ENCODE measurements around the gene NEK3.
"Not testable (repeated sequence)": the region's sequence is repeated elsewhere in the genome, so short reads cannot be mapped to it uniquely, and the experiment has no call there.

NEK3 gene

DNA sequence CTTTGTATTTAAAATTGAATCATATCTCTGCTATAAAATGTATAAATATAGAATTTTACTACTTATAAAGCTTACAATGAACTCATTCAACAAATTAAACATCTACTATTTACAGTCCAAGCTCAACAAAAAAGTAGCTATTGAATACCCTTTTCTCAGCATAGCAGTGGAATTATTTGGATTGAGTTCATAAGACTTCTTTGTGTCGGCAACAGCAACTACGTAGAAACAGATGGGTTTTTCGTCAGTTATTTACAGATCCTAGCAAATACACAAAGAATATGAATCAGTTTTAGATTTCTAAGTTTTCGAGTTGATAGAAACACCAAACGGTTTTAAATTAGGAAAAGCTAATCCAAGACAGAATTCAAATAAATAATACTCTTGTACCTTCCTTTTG lies 10.4 kb upstream of the NEK3 start:
- no peak for DNase-seq

DNA sequence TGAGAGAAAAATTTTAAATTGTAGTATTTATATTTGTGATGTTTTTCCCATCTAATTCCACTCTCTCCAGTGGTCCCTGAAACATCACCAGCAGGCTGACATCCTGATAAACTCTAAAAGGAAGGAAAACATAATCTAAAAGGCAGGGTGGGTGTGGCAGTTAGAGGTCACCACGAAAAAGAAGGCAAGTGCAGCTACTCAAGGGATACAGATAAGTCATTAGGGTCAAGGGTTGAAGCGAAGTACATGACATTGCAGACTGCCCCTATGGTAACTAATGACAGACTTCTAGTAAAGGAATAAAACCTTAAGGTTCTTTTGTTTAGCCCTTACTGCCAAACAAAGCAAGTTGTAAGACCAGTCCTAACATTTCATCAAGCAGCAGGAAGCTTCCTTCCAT lies 6.0 kb upstream of the NEK3 start:
- DNase-seq = no peak

DNA sequence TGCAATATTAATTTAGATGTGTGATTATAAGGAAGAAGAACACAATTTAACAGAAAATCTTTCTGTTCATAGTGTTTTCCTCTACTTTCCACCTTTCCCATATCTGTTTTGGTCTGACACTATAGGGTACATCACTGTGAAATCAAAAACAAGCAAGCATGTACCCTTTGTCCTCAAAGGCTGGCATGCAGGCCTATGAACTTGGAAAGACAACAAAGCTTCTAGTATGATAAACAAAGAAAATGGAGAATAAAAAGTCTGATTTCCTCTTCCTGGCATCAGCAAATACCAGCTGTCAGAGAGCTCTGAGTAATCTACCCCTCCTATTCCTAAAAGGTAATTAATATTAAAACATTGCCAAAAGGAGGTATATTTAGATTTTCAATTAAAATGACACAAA lies 5.6 kb upstream of the NEK3 start:
- no peak for DNase-seq

DNA sequence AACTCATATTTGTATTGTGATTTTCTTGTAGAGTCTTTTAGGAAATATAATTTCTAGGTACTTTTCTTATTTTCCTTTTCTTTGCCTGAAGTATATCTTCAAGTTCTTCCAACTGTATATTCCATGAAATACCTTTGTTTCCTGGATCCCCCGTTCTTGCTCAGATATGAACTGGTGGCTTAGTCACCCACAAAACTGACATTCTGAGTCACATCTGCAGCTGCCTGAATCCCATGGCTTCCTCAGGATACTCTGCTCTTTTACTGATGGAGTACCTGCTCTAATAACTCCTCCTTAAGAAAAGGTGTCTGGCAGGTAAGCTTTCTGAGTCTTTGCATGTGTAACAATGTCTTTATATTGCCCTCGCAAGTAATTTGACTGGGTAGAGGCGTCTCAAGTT lies 4.5 kb upstream of the NEK3 start:
- DNase-seq = not testable (repeated sequence)

- no peak for DNase-seq
These were observed 3.1 kb upstream of the NEK3 start for GRCh38 chr13:52162279-52163101.

DNA sequence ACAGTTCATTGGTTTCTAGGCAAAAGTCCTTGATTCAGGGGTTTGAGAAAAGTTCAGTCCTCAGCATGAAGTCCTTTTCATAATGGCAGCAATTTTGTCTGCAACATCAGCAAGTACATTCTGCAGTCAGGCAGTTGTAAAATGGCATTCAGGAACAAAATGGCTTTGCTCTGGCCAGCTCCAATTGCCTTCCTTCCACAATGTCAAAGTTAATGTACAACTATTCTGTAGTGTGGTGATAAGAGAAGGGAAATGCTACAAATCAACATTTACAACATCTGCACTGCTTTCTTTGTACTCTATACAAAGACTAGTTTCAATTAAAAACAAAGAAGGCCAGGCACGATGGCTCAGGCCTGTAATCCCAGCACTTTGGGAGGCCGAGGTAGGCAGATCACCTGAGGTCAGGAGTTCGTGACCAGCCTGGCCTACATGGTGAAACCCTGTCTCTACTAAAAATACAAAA lies 1.8 kb upstream of the NEK3 start:
- no peak for DNase-seq

GRCh38 chr13:52160506-52160905 lies 1.1 kb upstream of the NEK3 start:
- DNase-seq = no peak

DNA sequence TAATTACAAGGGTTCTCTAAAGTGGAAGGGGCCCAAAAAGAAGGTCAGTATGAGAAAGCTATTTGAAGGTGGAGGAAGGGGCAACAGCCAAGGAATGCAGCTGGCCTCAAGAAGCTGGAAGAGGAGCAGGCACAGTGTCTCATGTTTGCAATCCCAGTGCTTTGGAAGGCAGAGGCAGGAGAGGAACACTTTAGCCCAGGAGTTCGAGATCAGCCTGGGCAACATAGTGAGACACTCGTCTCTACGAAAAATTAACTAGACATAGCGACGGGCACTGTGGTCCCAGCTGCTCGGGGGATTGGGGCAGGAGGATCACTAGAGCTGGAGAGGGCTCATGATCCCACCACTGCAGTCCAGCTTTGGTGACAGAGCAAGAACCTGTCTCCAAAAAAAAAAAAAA lies 656 bp upstream of the NEK3 start:
- DNase-seq = no peak

- no peak for DNase-seq
These were observed 703 bp downstream of the NEK3 start for GRCh38 chr13:52158629-52159158.

- DNase-seq = no peak
These were observed 2.6 kb downstream of the NEK3 start for GRCh38 chr13:52156724-52157261.

GRCh38 chr13:52155177-52155576 lies 4.2 kb downstream of the NEK3 start:
- DNase-seq = no peak

- no peak for DNase-seq
These were observed 12.2 kb downstream of the NEK3 start for GRCh38 chr13:52147225-52147624.

- no peak for DNase-seq
These were observed 18.1 kb downstream of the NEK3 start for GRCh38 chr13:52141299-52141698.

GRCh38 chr13:52137489-52137888 lies 21.9 kb downstream of the NEK3 start:
- no peak for DNase-seq

DNA sequence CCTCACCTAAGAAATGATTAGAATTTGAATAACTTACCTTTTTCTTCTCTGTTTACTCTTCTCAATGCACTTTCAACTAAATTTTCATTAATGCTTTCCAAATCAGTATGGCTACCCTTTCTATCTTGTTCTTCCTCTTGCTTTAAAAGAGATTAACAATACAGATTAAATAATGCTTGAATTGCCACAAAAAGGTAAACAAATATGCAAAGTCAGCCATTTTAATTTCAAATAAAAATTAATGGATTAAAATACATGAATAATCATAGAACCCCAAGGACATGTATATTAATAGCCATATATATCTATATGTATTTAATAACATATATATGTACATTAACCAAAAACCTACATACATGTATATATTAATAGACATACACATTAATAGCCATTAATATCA lies 22.6 kb downstream of the NEK3 start:
- no peak for DNase-seq

DNA sequence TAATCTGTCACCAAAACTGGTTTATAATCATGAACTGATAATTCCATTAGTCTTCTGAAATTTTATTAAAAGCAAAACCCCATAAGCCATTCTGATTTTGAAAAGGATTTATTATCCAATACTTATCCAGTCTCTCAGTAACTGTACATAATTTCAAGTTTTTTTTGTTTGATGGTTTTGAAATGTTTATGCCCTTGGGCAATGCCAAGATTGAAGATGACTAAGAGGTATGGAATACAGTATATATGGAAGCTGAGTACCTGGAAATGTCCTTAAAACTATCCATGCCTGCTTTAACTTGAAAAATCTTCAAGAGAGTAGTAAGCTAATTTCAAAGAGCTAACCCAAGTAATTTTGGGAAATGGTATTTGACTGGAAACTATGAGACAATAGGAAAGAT lies 28.8 kb downstream of the NEK3 start:
- DNase-seq = no peak

DNA sequence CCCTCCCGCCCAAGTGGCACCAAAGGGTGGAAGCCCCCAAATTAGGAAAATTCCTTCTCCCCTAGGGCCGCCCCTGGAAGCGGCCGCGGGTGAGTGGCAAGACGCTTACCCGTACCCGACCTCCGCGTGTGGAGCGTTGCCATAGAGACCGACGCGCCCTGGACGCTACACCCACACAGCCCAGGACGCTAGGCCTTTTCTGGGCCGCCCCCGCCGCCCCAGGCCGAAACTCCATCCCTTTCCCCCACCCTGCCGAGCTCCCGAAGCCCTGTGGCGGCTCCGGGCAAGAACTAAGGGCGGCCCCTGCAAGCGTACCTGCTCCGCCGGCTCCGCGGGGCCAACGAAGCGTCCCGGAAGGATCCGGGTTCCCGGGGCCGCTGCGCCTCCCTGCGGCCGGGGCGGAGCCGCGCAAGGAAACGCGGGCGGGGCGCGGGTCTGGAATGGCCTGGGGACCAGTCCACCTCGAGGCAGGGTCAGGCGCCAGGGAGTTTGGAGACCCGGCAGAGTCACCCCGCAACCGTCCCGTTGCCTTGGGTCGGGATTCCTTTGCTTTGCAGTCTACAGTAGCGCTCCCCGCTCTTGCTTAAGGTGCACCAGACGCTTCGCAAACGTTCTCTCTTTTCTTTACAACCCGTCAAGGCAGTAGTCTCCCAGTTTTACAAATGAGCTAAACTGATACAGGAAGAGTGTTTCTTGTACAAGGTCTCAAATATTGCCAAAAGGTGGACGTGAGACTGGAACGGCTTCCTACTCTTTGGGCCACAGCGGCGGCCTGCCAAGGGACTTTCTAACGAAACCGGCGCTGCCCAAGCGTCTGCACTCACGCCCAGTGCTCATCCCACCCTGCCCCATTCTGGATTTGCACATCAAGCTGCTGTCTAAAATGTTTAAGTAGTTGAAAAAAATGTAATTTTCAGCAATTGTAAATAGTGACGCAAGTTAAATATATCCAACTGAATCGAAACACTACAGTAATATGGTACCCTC lies 30.4 kb downstream of the NEK3 start, which contains the start of gene NEK5:
TSS of gene NEK5 (minus strand) at position 360 of the 987 bp plus-strand sequence. CDS start 1,591 bp downstream, outside the sequence.
- peak; percentile 47 for DNase-seq

DNA sequence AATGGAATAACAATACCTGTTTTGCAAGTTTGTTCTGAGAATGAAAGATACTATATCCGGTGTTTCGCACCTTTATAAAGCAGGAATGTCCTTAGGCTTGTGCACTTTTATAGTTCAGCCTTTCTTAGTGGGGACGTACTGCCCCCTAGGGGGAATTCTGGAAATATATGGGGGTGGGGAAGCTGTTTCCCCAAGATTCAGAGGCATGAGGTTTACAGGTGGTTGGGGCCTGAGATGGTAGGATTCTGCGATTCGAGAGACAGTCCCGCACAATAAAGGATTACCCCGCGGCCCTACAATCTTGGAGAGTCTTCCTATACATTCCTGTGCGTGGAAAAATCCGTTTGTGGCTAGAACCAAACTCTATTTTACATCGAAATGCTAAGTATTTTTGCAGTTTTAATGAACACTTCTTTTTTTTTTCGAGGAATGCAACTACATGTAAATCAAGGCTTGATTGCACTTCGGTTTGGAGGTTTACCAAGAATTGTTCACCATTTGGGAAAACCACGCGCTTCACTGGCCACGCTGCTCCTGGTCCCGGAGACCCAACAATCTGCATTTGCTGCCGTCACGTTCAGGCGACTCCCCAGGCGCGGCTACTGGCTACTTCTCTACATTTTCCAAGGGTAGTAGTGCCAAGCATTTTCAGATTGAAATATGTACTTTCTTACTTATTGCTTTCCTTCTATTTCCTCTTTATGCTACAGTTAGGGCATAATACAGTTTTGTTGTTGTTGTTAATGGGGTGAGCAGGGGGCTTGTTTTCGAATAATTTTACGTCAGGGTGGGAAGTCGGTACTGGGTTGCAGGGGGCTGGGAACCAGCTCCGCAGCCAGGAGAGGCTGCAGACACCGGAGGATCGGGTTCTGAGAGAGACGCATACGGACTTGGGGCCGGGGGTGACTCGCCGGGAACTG lies 31.4 kb downstream of the NEK3 start:
- DNase-seq = peak; percentile 74

DNA sequence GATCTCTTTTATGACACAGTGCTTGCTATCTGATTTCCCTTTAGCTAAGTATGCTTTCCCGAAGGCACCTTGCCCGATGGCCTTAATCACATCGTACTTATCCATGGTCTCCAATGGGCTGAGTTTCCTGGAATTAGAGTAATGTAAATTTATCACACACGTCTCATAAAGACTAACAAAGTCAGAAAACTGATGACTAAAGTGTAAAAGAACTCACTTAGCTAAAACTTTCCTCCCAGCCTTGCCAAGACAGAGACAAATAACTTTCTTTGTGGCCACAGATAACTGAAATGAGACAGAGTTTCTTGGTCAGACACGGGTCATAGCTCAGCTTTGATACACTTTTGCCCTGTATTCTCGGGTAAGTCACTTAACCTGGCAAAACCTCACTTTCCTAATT lies 32.0 kb downstream of the NEK3 start:
- DNase-seq = no peak

GRCh38 chr13:52125547-52125946 lies 33.9 kb downstream of the NEK3 start:
- no peak for DNase-seq

GRCh38 chr13:52118595-52118994 lies 40.8 kb downstream of the NEK3 start:
- no peak for DNase-seq

- no peak for DNase-seq
These were observed 41.3 kb downstream of the NEK3 start for GRCh38 chr13:52118095-52118494.
